GM18499 (cell line): Measurements from ENCODE around the gene PPEF2.
"Not testable (repeated sequence)": the region's sequence is repeated elsewhere in the genome, so short reads cannot be mapped to it uniquely, and the experiment has no call there.

Source experiments
- ATAC-seq: cut with Tn5 transposase; IDR thresholded peaks from one replicate; pipeline ENCODE4 v1.9.1; 2021; ENCODE audit warnings: moderate number of reproducible peaks; ENCODE audit not compliant: insufficient read depth, unreplicated experiment

The PPEF2 gene, protein sequence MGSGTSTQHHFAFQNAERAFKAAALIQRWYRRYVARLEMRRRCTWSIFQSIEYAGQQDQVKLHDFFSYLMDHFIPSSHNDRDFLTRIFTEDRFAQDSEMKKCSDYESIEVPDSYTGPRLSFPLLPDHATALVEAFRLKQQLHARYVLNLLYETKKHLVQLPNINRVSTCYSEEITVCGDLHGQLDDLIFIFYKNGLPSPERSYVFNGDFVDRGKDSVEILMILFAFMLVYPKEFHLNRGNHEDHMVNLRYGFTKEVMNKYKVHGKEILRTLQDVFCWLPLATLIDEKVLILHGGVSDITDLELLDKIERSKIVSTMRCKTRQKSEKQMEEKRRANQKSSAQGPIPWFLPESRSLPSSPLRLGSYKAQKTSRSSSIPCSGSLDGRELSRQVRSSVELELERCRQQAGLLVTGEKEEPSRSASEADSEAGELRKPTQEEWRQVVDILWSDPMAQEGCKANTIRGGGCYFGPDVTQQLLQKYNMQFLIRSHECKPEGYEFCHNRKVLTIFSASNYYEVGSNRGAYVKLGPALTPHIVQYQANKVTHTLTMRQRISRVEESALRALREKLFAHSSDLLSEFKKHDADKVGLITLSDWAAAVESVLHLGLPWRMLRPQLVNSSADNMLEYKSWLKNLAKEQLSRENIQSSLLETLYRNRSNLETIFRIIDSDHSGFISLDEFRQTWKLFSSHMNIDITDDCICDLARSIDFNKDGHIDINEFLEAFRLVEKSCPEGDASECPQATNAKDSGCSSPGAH

DNA sequence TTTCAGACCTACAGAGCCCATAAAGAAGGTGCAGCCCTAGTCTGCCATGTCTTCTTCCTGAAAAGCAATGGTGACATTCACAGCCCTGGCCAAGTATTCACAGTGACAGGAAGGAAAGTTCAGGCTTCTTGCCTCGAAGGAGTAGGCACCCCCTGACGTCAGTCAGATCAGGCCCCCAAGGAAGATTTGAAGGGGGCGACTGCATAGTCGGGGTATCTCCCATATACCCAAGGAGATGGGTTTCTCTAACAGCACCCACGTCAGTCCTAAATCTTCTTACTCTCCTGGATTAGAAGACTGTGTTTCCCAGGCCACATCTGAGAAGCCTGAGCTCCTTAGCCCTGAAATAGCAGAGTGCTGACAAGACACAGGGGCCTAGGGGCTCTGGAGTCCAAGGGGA is at the start of gene PPEF2:
Gene PPEF2, minus strand, starts transcription at position 101 of the 400 bp plus-strand sequence. CDS start 6,127 bp downstream, outside the sequence.
- ATAC-seq = no peak

DNA sequence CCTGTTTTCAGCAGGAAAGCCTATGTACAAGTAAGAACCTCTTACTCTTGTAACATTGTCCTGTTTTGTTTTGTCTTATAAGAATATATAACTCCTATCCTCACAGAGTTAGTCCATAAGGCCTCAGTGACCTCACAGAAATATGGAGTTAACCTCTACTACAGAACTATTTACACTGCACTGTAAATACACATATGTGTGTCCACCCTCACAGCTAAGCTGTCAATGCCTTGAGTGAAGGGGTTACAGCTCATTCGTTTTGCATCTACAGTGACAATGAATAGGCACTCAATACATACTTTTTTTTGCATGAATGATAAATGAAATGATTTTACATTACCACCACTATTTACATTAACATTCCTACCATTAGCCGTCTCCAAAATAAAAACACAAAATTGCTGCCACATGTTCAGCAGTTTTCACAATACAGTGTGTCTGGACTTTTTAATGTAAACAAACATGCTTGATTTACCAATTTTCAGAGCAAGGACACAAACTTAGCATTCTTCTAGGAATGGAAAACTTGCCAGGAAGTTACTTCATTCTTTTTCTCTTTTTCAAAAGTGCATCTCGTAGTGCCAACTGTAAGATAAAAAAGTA is 48.1 kb upstream of the PPEF2 start:
- no peak for ATAC-seq

DNA sequence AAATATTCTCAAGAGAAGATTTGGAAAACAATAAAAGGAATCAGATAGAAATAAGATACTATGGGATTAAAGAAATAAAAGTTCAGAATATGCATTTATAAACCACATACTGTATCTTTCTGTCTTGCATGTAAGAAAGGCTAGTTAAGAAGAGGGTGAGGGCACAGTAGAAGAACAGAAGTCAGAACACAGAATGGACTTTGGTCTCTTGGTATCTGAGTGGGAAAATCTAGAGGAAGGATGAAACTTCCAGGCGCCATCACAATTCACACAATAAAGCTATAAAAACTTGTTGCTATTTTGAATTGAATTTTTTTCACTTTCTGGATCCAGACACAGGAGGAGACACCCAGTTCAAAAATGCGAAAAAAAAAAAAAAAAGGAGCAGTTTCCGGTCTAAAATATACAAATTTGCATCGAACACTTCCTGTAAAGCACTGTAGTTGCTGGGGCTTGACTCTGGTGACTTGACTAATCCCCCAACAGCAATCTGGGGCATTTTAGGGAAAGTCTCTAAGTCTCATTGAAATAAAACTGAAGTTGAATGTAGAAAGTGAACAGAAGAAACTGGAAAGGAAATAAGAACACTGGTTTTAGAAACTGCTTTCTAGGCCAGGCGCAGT is 46.7 kb upstream of the PPEF2 start:
- no peak for ATAC-seq

DNA sequence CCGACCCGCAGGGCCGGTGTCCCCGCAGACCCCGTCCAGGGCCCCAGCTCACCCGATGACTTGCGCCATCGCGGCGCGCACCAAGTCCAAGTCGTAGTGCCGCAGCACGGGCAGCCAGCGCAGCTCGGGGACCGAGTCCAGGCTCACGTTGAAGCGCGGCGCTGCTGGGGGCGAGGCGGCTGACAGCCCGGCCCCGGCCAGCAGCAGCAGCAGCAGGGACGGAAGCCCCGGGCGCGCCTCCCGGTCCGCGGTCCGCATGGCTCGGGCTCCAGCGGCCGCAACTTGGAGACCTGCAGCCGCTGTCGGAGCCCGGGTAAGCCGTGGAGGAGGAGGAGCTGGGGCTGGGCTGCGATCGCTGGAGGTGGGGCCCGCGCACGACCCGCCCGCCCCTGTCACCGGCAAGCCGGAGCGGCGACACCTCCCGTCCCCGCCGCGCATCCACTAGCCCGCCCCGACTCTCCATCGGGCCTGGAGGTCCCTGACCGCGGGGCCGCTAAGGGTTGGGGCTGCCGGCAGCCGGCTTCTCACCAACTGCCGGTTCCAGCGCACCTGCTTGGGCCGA is 38.5 kb upstream of the PPEF2 start, which contains the start of gene NAAA:
Gene NAAA, minus strand, starts transcription at position 322 of the 562 bp plus-strand sequence. Its CDS starts 64 bp downstream, at position 258.
- ATAC-seq = no peak

DNA sequence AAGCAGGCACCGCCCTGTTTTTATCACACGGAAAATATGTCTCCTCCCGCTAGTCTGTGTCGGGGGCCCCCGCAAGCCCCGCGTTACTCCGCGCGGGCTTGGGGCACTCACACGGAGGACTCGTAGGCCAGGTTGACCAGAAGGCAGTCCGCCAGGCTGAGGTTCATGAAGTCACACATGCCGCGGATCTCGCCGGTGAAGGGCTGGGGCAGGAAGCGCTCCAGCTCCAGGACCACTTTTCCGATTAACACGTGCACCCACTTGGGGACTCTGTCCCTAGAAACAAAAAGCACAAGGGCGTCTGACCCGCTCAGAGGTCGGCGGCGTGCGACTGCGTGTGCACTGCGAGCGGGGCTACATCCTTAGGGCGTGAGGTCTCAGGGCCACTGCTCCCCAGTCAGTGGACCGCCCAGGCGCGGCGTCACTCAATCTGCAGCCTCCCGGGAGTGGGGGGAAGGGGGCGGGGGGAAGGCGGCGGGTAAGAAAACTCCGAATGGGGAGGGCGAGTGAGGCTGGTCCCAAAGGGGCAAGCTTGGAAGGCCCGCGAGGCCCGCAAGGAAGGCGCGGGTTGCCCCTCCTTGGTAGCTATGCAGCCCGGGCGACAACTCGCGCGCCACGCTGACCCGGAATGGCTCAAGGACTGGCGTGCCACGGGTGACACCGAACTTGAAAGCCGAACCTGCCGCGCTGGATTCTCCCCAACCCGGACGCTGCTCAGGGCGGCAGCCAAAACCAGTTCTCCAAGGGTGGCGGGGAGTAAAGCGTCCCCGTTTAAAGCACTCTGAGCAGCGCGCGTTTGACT is 37.8 kb upstream of the PPEF2 start:
- no peak for ATAC-seq

DNA sequence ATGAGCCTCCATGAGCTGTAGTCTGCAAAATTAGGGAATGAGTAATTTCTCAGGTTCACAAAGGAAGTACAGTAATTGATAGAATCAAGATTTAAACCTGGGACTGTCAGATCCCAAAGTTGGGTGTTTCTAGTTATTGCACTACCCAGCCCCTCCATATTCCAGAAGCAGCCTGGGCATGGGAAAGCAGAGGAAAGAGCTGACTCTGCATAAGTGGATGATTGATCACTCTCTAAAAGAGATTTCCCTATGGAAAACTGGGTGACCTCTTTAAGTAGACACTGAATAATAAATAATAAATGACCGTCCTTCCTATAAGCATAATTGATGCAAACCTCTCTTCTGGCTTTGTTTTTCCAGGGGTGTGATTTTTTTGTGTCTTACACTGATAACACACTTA is 33.4 kb upstream of the PPEF2 start:
- ATAC-seq = no peak

DNA sequence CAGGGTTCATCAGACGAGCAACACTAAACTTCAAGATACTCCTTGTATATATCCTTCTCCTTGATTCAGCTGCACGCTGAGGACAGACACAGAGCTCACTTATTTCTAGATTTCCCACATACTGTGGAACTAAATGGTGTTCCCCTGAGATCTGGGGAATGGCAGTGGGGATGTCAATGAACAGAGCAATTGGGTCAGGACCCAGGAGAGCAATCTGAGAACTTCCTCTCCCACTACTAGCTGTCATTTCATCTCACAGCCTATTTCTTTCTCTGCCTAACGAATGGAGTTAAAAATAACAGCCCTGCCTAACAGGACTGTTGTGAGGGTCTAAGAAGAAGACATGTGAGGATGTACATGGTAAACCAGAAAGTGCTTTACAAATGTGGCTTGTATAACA is 27.9 kb upstream of the PPEF2 start:
- ATAC-seq = no peak

DNA sequence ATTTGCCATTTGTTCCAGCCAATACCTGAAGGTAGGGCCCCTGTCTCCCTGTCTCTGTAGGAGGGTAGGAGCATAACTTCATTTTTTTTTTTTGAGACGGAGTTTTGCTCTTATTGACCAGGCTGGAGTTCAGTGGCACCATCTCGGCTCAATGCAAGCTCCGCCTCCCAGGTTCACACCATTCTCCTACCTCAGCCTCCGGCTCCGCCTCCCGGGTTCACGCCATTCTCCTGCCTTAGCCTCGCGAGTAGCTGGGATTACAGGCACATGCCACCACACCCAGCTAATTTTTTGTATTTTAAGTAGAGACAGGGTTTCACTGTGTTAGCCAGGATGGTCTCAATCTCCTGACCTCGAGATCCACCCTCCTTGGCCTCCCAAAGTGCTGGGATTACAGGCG is 22.7 kb upstream of the PPEF2 start:
- ATAC-seq = not testable (repeated sequence)

DNA sequence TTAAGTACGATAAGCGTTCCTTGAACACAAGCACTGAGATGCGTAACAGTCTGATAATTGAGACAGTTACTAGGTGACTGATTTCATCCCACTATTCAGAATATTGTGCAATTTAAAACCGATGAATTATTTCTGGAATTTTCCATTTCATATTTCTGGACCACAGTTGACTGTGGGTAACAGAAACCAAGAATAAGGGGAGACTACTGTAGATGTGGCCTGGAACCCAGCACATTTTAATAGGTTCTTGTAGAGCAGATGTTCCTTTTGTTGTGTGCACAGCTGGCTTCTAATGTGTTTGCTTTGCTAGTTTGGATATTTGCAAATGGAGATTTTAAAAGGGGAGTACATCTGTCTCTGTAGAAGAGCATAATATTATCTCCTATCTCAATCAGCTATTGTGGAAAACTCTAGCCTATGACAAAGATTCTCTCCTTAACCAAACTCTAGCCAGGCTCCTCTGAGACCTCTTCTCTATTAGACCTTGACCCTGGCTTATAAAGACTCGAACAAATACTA is 22.1 kb upstream of the PPEF2 start:
- ATAC-seq = no peak

DNA sequence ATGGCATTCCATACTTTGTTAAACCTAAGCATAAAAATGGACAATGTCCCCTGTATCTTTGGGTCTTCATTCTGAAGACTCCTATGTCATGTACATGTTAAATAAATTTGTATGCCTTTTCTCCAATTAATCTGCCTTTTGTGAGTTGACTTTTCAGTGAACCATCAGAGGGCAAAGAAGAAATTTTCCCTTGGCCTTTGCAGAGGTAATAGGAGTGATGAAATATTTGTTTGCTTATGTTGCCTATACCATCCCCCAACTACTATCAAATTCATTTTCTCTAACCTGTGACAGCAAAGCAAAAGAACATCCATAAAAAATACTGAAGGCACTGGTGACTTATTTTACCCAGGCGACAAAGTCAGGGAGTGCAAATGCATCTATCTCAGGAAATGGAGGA is 20.3 kb upstream of the PPEF2 start:
- no peak for ATAC-seq

DNA sequence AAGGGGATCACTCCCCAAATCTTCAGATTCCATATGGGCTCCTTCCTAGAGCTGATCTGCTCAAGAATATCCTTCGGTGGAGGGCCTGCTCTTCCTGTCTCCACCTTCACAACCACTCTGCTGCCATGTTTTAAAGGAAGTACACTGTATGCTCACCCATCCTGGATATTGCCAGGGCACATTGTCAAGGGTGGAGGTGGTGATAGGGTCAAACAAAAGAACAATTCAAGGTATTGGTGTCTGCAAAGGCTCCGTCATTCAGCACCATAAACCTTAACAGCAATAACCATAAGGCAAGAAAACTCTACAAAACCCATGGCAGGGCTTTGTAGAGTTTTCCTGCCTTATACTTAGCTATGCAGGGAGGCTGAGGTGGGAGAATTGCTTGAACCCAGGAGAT is 19.7 kb upstream of the PPEF2 start:
- ATAC-seq = no peak

DNA sequence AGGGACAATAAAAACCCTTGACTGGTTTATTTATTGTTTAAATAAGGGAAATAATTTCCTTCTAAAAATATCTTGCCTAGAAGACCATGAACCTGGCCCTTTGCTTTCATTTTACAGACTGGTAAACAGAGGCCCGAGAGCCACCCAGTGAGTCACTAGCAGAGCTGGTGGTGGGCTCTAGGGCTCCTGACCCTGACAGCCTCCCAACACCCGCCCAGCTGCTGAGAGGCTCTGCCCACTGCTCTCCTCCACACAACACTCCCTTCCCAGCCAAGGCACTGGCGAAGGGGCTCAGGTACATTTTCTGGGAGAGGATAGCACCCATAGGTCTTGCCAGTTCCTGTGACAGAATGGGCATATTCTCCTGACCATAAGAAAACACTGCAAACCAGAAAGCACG is 18.1 kb upstream of the PPEF2 start:
- ATAC-seq = no peak

DNA sequence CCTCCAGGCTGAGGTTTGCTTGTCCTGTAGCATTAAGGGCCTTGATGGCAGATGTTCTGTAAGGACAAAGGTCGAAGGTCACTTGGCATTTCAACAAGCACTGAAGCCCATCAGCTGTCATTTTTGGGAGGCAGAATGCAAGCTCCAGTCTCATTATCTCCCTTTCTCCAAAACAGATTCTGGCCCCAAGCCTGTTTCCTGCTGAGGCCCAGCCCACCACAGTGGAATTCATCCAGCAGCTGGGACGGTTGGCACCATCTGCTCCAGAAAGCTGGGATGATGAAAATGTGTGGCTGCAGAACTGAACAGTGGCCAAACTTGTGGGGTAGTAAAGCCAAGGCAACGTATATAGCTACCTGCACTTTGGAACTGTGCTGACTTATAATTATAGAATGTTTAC is 17.7 kb upstream of the PPEF2 start:
- no peak for ATAC-seq

DNA sequence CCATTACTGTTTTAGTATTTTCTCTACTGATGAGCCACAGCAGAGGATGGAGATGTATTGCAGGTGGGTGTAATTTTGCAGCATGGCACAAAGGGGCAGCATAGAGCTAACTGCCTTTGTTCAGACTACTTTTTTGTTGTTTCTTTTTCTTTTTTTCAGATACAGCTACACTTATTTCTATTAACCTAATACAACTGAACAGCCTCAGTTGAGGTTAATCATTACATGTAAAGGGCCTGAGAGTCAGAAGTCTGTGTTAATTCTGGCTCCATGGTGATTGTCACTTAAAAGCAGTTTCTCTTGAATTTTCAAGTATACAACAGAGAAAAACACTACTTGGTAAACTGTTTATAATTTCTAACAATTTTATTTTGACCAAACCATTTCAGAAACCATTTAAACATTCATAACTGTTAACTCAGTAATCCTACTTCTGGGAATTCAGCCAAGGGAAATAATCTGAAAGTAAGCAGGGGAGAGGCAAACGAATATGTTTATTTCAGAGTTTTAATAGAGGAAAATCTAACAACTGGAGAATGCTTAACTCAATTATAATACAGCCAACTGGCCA is 13.9 kb upstream of the PPEF2 start:
- peak; percentile 70 for ATAC-seq

DNA sequence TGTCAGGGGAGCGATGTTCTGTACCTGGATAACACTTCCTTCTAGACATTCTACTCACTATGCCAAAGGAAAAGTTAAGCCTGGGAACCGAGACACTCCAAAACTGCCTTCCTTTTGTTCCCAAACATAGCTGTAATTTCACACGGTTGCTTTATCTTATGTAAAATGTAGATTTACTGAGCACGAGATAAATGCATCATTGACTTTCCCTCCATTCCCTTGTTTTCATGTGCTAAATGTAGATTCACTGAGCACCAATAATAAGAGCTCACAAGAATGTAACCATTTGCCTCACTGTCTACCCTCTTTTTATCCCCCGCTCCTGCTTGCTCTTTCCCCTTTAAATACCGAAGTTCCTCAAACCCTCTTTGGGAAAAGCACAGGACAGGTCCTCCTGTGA is 10.7 kb upstream of the PPEF2 start:
- no peak for ATAC-seq

DNA sequence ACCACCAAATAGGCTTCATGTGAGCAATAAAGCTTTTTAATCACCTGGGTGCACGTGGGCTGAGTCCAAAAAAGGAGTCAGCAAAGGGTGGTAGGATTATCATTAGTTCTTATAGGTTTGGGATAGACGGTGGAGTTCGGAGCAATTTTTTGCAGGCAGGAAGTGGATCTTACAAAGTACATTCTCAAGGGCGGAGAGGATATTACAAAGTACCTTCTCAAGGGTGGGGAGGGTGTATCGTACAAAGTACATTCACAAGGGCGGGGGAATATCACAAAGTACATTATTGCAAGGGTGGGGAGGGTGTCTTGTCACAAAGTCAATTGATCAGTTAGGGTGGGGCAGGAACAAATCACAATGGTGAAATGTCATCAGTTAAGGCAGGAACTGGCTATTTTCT is 8.6 kb upstream of the PPEF2 start:
- not testable (repeated sequence) for ATAC-seq

DNA sequence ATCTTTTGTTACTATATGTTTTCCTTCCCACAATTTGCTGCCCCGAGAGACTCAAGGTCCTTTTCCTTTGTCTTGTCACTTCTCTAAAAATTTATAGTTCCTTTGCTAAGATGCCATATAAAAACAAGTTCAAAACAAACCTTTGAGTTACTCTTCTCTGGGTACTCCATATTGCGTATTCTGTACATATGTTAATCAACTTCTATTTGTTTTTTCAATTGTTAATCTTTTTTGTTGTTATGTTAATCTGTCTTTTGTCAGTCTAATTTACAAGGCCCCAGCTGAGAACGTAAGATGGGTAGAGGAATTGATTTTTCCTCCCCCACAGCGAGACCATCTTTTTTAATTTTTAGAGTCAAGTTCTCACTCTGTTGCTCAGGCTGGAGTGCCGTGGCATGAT is 7.2 kb upstream of the PPEF2 start:
- no peak for ATAC-seq

DNA sequence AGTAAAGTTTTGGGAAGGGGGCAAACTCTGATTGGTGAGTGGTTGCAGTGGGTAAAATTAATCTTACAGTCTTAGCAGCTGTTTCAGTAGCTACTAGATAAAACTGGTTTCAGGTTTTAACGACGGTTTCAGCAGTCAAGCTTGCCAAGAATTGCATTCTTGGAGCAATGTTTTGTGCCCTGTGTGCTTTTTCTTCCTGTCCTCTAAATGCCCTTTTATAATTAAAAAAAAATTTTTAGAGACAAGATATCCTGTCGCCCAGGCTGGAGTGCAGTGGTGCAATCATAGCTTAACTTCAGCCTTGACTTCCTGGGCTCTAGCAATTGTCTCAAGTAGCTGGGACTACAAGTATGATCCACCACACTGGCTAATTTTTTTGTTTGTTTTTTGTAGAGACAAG is 6.3 kb upstream of the PPEF2 start:
- no peak for ATAC-seq

DNA sequence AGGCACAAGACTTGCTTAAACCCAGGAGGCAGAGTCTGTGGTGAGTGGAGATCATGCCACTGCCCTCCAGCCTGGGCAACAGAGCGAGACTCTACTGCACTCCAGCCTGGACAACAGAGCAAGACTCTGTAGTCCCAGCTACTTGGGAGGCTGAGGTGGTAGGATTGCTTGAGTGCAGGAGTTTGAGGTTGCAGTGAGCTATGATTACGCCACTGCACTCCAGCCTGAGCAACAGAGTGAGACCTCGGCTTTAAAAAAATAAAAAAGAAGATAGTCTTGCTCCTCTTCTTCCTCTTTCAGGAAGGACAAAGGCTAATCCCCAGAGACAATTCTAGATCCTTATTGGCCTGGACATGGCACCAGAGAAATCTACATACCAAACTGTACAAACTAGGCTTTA is 5.7 kb upstream of the PPEF2 start:
- ATAC-seq = no peak
